H9 (cell line): ENCODE measurements around the gene USH2A. TPM values are rescaled to one million over a fixed set of nuclear protein-coding genes. Genes with fewer than 3 reads are reported as not detected.
A peak's percentile ranks its signal among the peaks of the same experiment; 100 is the strongest.

Source experiments
- DNase-seq: peaks from one replicate; pipeline ENCODE4 v3.0.0-alpha.2; 2017
- H2AFZ ChIP-seq: one replicate; pipeline ENCODE4 v1.6.1; 2013; ENCODE audit warnings: mild to moderate bottlenecking, low read length, control low read depth, moderate library complexity
- H2AK5ac ChIP-seq: 2 replicates; pipeline ENCODE4 v1.6.1; 2013; ENCODE audit warnings: low read length, control low read depth, mixed read lengths; ENCODE audit not compliant: insufficient read length
- H2BK120ac ChIP-seq: one replicate; pipeline ENCODE4 v1.6.1; 2013; ENCODE audit warnings: low read depth, mild to moderate bottlenecking, low read length, control low read depth, inconsistent platforms; ENCODE audit not compliant: poor library complexity, severe bottlenecking
- H2BK12ac ChIP-seq: 2 replicates; pipeline ENCODE4 v1.6.1; 2013; ENCODE audit warnings: low read length, control low read depth, mixed read lengths, low read depth; ENCODE audit not compliant: insufficient read length
- H2BK15ac ChIP-seq: 2 replicates; pipeline ENCODE4 v1.6.1; 2013; ENCODE audit warnings: low read depth, low read length, control low read depth
- H2BK20ac ChIP-seq: one replicate; pipeline ENCODE4 v1.6.1; 2013; ENCODE audit warnings: low read depth, mild to moderate bottlenecking, low read length, control low read depth, inconsistent platforms; ENCODE audit not compliant: poor library complexity, severe bottlenecking
- H2BK5ac ChIP-seq: 2 replicates; pipeline ENCODE4 v1.6.1; 2013; ENCODE audit warnings: low read length, control low read depth, mixed read lengths; ENCODE audit not compliant: insufficient read length
- H3K14ac ChIP-seq: 2 replicates; pipeline ENCODE4 v1.6.1; 2013; ENCODE audit warnings: low read length, control low read depth; ENCODE audit not compliant: insufficient read depth
- H3K18ac ChIP-seq: 2 replicates; pipeline ENCODE4 v1.6.1; 2013; ENCODE audit warnings: low read depth, mild to moderate bottlenecking, mixed read lengths, low read length, control low read depth; ENCODE audit not compliant: insufficient read length
- H3K23ac ChIP-seq: 2 replicates; pipeline ENCODE4 v1.6.1; 2013; ENCODE audit warnings: low read length, control low read depth, mixed read lengths, low read depth; ENCODE audit not compliant: insufficient read length
- H3K23me2 ChIP-seq: 2 replicates; pipeline ENCODE4 v1.6.1; 2013; ENCODE audit warnings: low read depth, mild to moderate bottlenecking, mixed read lengths, low read length, control low read depth; ENCODE audit not compliant: insufficient read length, poor library complexity, severe bottlenecking
- H3K27ac ChIP-seq: 2 replicates; pipeline ENCODE4 v1.5.1; 2013; ENCODE audit warnings: low read length, control low read depth, mixed read lengths, low read depth; ENCODE audit not compliant: insufficient read length
- H3K27me3 ChIP-seq: 2 replicates; pipeline ENCODE4 v1.6.1; 2013; ENCODE audit warnings: low read length, control low read depth, inconsistent platforms; ENCODE audit not compliant: insufficient read depth
- H3K4ac ChIP-seq: 2 replicates; pipeline ENCODE4 v1.6.1; 2013; ENCODE audit warnings: low read depth, mild to moderate bottlenecking, control low read depth, inconsistent platforms, low read length, moderate library complexity
- H3K4me1 ChIP-seq: 2 replicates; pipeline ENCODE4 v1.6.1; 2013; ENCODE audit warnings: low read length, control low read depth, inconsistent platforms; ENCODE audit not compliant: insufficient read depth
- H3K4me2 ChIP-seq: 2 replicates; pipeline ENCODE4 v1.6.1; 2013; ENCODE audit warnings: low read length, control low read depth, mixed read lengths; ENCODE audit not compliant: insufficient read length, insufficient read depth
- H3K56ac ChIP-seq: 2 replicates; pipeline ENCODE4 v1.6.1; 2013; ENCODE audit warnings: low read depth, mild to moderate bottlenecking, mixed read lengths, low read length, control low read depth; ENCODE audit not compliant: insufficient read length
- H3K79me1 ChIP-seq: 2 replicates; pipeline ENCODE4 v1.6.1; 2013; ENCODE audit warnings: low read depth, mild to moderate bottlenecking, moderate library complexity, low read length, control low read depth, inconsistent platforms; ENCODE audit not compliant: insufficient read depth, poor library complexity, severe bottlenecking
- H3K79me2 ChIP-seq: 2 replicates; pipeline ENCODE4 v1.6.1; 2013; ENCODE audit warnings: low read length, control low read depth, inconsistent platforms; ENCODE audit not compliant: insufficient read depth
- H3K9ac ChIP-seq: 2 replicates; pipeline ENCODE4 v1.6.1; 2013; ENCODE audit warnings: low read length, control low read depth, mixed read lengths; ENCODE audit not compliant: insufficient read length; ENCODE audit errors: extremely low read depth
- H3K9me3 ChIP-seq: one replicate; pipeline ENCODE4 v1.6.1; 2013; ENCODE audit warnings: low read depth, low read length, inconsistent platforms; ENCODE audit not compliant: control insufficient read depth
- H3T11ph ChIP-seq: one replicate; pipeline ENCODE4 v1.6.1; 2013; ENCODE audit warnings: mild to moderate bottlenecking, low read length, control low read depth, inconsistent platforms
- H4K20me1 ChIP-seq: one replicate; pipeline ENCODE4 v1.6.1; 2013; ENCODE audit not compliant: control insufficient read depth, insufficient read length, insufficient read depth
- H4K5ac ChIP-seq: 2 replicates; pipeline ENCODE4 v1.6.1; 2013; ENCODE audit warnings: low read depth, mild to moderate bottlenecking, mixed read lengths, low read length, control low read depth; ENCODE audit not compliant: insufficient read length
- H4K8ac ChIP-seq: replicated peaks from 2 replicates; pipeline ENCODE4 v1.6.1; 2013; ENCODE audit warnings: low read length, control low read depth, mixed read lengths, low read depth; ENCODE audit not compliant: insufficient read length
- H4K91ac ChIP-seq: 2 replicates; pipeline ENCODE4 v1.6.1; 2013; ENCODE audit warnings: low read depth, mild to moderate bottlenecking, moderate library complexity, mixed read lengths, low read length, control low read depth; ENCODE audit not compliant: insufficient read length
- H3K27ac Mint-ChIP-seq, 3 experiments: 2 replicates in 2 of 3; 3 replicates in 1 of 3; pipeline ENCODE4 v1.8.0; 2020 to 2021; ENCODE audit warnings: mixed read lengths in 3 of 3, mild to moderate bottlenecking in 1 of 3, moderate library complexity in 1 of 3
- H3K27me3 Mint-ChIP-seq: 2 replicates; pipeline ENCODE4 v1.8.0; 2021; ENCODE audit warnings: low read depth, mild to moderate bottlenecking, moderate library complexity, mixed read lengths
- H3K36me3 Mint-ChIP-seq, 3 experiments: 2 replicates in 2 of 3; 3 replicates in 1 of 3; pipeline ENCODE4 v1.8.0; 2020 to 2021; ENCODE audit warnings: low read depth in 3 of 3, mixed read lengths in 3 of 3; ENCODE audit not compliant: insufficient read depth in 1 of 3
- H3K4me1 Mint-ChIP-seq, 2 experiments: 2 replicates each; pipeline ENCODE4 v1.8.0; 2020; ENCODE audit warnings: mixed read lengths in 2 of 2
- H3K4me3 Mint-ChIP-seq, 2 experiments: 2 replicates in 1 of 2; 3 replicates in 1 of 2; pipeline ENCODE4 v1.8.0; 2020 to 2021; ENCODE audit warnings: mild to moderate bottlenecking in 2 of 2, mixed read lengths in 2 of 2, moderate library complexity in 1 of 2
- H3K9me3 Mint-ChIP-seq, 2 experiments: 2 replicates in 1 of 2; 3 replicates in 1 of 2; pipeline ENCODE4 v1.8.0; 2020; ENCODE audit warnings: mild to moderate bottlenecking in 2 of 2, mixed read lengths in 2 of 2, moderate library complexity in 1 of 2
- CTCF ChIP-seq: fragments of 200-600 bp; sonication (generic); conservative IDR thresholded peaks from 3 replicates; pipeline ENCODE4 v1.8.0; 2021; ENCODE audit warnings: antibody characterized with exemption, mild to moderate bottlenecking
- WGBS: extraction: QIAGEN DNeasy Blood & Tissue Kit; methylation state at CpG from one replicate; pipeline ENCODE4 v1.1.7; 2013; ENCODE audit warnings: missing lambda C conversion rate, low lambda C conversion rate, mixed read lengths; ENCODE audit not compliant: insufficient read length; ENCODE audit errors: extremely low coverage; 5-methylcytosine and 5-hydroxymethylcytosine counted together
- total RNA-seq: library from RNA; stranded (reverse); gene quantifications from 2 replicates; pipeline ENCODE4 v1.2.1, GENCODE V29; 2021

Gene USH2A
- total RNA-seq, 1 experiment from 2014 or later = 0.11 TPM

- H3K4me3 Mint-ChIP-seq = no peak overlapping the region; a peak in 1 of 5 replicates
- no peaks in the 10 kb centered on the region for H3K9me3 Mint-ChIP-seq
These were observed 34.7 kb downstream of the USH2A start for GRCh38 chr1:216388558-216388957.

More at GRCh38 chr1:216388558-216388957, 34.7 kb downstream of the USH2A start:
- Histone ChIP-seq H3T11ph (no peak overlapping the region), H4K5ac (no peak overlapping the region), H2BK5ac (no peak overlapping the region), H3K79me2 (no peaks in the 10 kb centered on the region), H3K23me2 (no peaks in the 10 kb centered on the region), H3K18ac (no peak overlapping the region), H2BK12ac (no peak overlapping the region), H2AFZ (no peak overlapping the region), H3K9me3 (no peaks in the 10 kb centered on the region), H2BK120ac (no peak overlapping the region), H4K91ac (no peak overlapping the region), H3K23ac (no peak overlapping the region), H3K4ac (no peak overlapping the region), H3K14ac (no peak overlapping the region), H4K20me1 (no peaks in the 10 kb centered on the region), H3K4me2 (peak overlapping the region; percentile 20), H4K8ac (no peak overlapping the region), H2BK15ac (no peak overlapping the region), H3K56ac (no peak overlapping the region), H2AK5ac (no peak overlapping the region), H3K27ac (no peak overlapping the region), H3K4me1 (no peaks in the 10 kb centered on the region; the same call in 1 of the 2 replicates), H3K79me1 (no peaks in the 10 kb centered on the region), H2BK20ac (no peak overlapping the region), H3K9ac (no peak overlapping the region), H3K27me3 (no peaks in the 10 kb centered on the region)
- Mint-ChIP-seq H3K27me3 (peaks cover 16% of the 10 kb centered on the region), H3K27ac (peak overlapping the region in 1 of 3 experiments; percentile 82; a peak in 2 of 7 replicates), H3K36me3 (no peaks in the 10 kb centered on the region), H3K4me1 (peaks cover 20 to 25% of the 10 kb centered on the region in 2 experiments)
- no peak for TF ChIP-seq CTCF
- WGBS = no CpG with 5 or more reads among the region's 2 CpGs
- DNase-seq = peak; percentile 34
